ENCODE results near the gene PCK2.
"Not testable (repeated sequence)": the region's sequence is repeated elsewhere in the genome, so short reads cannot be mapped to it uniquely, and the experiment has no call there.

Gene PCK2

DNA sequence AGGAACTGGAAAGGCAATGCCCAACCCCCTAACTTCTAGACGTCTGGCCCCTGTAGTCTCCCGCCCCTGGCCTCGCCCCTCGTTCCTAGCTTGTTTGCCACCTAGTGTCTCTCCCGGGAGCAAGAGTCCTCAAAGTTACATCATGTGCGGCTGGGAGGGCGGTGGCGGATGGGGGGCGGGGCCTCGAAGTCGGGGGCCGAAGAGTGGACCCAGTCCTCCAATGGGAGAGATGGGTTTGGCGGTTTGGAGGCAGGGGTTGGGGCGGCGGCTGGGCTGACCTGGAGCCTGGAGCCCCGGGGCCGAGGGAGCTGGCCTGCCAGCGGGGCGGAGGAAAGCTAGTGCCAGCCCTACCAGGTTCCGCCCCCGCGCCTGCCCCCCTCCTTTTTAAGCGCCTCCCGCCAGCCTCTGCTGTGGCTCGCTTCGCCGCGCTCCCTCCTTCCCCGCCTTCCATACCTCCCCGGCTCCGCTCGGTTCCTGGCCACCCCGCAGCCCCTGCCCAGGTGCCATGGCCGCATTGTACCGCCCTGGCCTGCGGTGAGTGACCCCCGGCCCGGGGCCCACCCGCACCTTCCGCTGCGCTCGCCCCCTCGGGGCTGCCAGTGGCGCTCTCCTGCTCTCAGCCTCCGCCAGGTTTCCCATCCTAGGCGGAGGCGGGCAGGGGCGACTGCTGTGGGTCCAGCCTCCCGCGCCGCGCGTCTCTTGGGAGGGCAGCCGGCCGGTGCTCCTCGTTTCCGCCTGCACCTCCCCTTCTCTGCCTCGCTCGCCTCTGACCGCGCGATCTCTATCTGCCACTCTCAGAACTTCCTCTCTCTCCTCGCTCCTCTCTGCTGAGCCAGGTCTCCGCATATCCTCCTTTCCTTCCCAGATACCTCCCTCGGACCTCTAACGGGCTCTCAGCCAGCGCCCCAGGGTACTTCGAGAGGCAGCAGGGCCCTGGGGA lies at the start of gene PCK2:
Gene PCK2, plus strand, starts transcription at position 411 of the 940 bp plus-strand sequence. Its CDS starts 95 bp downstream, at position 506.
- peak; percentile 75 to 85 (median 75) for DNase-seq (ENCODE audit: low read depth in 2 of 3, low spot score in 2 of 3)

DNA sequence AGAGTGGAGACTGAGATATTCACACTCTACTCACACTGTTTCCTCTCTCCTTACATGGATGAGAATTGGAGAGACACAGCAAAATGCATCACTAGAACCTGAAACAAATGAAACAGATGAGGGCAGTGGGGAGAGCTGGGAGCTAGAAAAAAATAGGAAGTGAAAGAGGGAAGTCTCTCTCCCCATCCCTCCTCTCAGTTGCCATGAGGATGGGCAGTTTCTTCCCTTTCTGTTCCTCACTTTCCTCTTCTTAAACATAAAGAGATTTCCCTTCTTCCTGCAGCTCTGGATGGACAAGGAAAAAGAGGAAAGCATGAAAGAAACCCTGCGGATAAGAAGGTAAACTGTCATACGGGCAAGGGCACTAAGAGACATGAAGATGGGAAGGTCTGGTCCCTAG lies 45.1 kb upstream of the PCK2 start:
- not testable (repeated sequence) for DNase-seq (ENCODE audit: low read depth in 2 of 3, low spot score in 2 of 3)

DNA sequence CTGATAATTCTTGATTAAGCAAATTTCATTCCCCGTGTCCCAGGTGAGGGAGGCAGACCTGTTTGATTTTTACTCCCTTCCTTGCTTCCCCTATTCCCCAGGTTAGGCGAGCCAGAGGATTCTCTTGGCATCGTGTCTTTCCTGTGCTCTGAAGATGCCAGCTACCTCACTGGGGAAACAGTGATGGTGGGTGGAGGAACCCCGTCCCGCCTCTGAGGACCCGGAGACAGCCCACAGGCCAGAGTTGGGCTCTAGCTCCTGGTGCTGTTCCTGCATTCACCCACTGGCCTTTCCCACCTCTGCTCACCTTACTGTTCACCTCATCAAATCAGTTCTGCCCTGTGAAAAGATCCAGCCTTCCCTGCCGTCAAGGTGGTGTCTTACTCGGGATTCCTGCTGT lies 43.4 kb upstream of the PCK2 start:
- DNase-seq (ENCODE audit: low read depth in 2 of 3, low spot score in 2 of 3), result not testable (repeated sequence)

DNA sequence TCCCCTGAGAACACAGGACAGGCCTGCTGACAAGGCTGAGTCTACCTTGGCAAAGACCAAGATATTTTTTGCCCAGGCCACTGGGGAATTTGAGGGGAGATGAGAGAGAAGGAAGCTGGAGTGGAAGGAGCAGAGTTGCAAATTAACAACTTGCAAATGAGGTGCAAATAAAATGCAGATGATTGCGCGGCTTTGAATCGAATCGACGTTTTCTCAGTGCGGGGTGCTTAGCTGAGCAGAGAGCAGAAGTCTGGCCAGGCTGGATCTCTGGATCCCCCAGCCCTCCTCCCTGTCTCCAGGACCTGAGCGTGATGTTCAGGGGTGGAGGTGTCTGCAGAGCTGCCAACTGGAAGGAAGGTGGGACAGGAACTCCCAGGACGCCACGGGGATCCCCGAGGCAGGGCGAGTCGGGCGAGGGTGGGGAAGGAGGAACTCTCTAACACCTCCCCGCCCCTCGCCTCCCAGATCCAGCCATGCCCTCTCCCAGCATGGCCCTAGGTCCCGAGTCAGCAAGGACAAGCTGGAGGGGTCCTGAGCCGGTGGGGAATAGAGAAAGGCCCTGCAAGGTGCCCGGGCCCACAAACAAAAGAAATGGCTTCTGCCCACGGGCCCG lies 42.8 kb upstream of the PCK2 start:
- no peak for DNase-seq (ENCODE audit: low read depth in 2 of 3, low spot score in 2 of 3)

DNA sequence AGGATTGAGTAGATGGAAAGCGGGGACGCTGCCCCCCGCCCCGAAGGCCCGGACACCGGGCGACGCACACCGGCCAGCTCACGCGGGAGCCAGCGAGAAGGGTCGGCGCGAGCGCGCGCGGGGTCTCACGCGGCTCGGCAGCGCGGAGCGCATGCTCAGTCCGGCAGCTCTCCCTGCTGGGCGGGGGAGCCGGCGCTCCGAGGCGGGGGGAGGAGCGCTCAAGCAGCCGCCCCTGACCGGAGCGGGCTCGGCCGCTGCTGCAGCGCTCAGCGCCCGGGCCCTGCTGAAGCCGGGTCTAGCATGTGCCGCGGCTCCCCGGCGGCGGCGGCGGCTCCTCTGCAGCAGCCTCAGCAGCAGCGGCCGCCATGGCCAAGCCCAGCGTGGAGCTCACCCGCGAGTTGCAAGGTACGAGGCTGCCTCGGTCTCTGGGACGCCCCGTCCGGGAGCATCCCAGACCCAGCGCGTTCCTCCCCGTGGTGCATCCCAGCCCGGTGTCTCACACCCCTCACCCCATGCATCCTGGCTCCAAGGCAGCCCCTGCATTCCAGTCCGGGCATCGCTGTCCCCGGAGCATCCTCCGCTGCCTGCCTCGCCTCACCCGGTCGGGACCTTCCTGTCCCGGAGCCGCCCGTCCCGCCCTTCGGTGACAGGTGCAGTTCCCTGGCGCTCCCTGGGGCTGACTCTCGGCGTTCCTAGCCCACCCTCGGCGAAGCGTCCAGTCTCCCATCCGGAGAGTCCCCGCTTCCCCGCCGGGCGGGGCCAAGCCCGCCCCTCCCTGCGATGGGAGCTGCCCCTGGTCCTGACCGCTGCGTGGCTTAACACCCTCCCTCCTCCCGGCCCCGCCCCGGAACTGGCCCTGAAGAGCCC lies 42.1 kb upstream of the PCK2 start, which contains the start of gene CARMIL3:
Gene CARMIL3, plus strand, starts transcription at position 221 of the 867 bp plus-strand sequence. Its CDS starts 145 bp downstream, at position 366.
- DNase-seq (ENCODE audit: low read depth in 2 of 3, low spot score in 2 of 3), result peak in 2 of 3 experiments; percentile 46 to 48

DNA sequence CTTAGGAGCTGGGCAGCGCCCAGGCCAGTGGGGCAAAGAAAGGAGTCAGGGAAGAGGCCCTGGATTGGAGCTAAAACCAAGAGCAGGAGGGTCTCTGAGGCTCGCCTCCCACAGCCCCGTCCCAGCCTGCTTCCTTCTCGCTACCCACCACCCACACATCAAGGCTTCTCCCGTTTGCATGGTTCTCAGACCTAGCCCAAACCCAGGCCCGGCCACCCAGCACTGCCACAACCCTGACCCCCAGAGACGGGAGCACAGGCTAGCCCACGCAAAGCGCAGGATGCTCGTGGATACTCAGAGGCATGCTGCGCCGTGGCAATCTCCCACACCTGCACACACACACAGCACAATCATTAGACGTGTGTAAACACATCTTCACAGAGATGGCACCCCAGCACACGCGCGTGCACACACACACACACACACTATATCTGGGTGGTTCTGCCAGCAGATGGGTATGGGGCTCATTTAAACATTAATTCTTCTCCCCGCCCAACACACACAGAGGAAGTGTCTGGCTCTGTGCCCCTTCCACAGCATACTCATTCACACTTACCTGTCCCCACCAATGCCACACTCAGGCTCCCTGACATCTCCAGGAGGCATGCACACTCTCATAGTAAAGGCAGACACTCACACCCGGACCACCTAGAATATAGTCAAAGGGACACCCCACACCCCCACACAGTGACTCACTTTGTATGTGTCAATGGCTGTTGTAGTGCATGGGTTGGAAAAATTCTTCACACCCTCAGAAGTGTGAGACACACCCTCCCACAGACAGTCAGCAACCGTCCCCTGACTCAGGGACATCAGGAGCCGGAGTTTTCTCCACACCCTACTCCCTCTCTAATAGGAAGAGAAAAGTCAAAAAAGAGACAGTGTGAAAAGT lies 41.2 kb upstream of the PCK2 start:
- peak in 1 of 3 experiments; percentile 52 for DNase-seq (ENCODE audit: low read depth in 2 of 3, low spot score in 2 of 3)

DNA sequence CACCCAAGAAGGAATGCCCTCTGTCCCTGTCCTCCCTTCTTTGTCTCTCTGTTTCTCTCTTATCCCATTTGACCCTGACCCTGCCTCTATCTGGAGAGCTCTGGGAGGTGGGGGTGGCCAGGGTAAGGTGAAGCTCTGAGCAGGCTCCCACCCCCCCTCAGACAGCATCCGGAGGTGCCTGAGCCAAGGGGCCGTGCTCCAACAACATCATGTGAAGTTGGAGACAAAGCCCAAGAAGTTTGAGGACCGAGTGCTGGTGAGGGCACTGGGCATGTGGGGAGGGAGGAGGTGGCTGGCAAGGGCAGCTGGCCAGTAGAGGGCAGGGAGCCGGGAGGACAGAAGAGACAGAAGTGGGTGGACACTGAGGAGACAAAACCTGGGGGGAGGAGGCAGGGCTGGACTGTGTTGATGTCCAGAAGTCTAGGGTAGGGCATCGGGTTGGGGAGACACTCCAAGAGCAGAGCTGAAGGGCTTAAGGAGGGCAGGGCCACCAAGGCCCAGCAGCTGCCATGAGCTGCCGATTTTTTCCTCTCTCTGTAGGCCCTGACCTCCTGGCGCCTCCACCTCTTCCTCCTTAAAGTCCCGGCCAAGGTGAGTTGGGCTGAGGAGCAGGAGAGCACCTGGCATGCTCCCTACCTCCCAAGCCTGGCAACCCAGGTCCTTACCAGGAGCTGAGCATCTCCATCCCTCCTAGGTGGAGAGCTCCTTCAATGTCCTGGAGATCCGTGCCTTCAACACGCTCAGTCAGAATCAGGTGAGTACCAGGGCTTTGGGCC lies 40.4 kb upstream of the PCK2 start:
- no peak for DNase-seq (ENCODE audit: low read depth in 2 of 3, low spot score in 2 of 3)

DNA sequence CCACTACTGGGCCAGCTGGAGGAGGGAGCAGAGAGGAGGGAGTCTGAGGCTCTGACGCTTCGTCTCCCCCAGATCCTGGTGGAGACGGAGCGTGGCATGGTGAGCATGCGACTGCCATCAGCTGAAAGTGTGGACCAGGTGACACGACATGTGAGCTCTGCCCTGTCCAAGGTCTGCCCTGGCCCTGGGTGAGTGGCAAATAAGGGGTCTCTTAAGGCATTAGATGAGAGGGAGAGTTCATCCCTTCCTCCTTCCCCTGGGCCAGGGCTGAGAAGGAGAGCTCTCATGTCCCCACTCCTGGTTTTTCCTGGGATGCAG lies 39.8 kb upstream of the PCK2 start:
- no peak for DNase-seq (ENCODE audit: low read depth in 2 of 3, low spot score in 2 of 3)

DNA sequence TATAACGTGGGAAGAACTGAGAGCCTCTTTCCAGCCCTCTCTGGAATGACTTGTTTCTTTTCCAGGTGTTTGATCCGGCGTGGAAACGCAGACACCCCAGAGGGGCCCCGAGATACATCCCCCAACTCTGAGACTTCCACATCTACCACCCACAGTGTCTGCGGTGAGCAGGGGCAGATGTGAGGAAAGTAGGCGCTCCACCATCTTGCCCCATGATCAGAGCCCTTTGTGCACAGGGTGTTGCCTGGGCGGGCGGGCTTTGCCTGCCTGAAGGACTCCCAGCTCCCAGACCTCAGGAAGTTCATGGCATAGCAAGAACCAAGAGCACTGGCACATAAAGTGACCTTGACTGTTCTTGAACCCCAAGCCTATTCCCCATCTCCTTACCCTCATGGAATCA lies 39.5 kb upstream of the PCK2 start:
- DNase-seq (ENCODE audit: low read depth in 2 of 3, low spot score in 2 of 3), result no peak

DNA sequence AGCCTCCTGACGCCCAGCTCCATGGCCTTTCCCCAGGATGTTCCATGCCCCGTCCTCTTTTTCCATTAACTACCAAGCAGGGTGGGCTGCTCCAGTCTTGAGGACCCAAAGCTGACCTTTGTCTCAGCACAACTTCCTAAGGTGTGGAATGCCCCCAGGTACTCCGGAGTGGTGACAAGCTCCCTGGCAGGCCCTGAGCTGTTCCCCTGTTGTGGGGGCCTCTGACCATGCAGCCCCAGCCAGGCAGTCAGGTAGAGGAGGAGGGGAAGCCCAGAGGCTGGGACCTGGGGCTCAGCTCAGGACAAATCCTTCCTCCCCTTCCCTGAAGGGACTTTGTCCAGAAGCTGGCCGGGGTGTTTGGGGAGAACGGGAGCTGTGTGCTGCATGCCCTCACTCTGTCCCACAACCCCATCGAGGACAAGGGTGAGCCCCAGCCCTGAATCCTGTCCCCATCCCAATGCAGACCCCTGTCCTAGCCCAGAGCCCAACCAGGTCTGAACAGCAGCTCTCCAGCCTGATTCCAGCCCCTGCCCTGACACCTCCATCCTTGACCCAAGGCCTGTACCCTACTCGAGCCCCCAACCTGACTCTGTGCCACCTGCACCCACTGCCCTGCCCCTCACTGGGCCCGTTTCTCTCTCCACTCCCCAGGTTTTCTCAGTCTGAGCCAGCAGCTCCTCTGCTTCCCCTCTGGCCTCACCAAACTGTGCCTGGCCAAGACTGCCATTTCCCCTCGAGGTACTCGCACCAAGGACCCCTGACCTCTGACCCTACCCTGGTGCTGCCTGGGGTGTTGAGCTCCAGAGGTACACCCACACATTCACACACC lies 37.9 kb upstream of the PCK2 start:
- no peak for DNase-seq (ENCODE audit: low read depth in 2 of 3, low spot score in 2 of 3)

DNA sequence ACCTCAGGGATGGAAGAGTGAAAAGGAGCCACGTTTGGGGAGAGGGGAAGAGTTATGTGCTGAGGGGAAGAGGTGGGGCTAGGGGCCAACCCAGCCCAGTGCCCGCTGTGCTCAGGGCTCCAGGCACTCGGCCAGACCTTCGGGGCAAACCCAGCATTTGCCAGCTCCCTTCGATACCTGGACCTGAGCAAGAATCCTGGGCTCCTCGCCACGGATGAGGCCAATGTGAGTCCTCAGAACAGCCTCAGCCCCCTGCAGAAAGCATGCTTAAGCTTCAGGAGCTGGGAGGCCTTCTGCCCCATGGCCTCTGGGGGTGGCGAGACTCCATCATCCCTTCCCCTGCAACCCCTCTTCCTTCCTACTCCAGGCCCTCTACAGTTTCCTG lies 37.3 kb upstream of the PCK2 start:
- DNase-seq (ENCODE audit: low read depth in 2 of 3, low spot score in 2 of 3), result no peak

DNA sequence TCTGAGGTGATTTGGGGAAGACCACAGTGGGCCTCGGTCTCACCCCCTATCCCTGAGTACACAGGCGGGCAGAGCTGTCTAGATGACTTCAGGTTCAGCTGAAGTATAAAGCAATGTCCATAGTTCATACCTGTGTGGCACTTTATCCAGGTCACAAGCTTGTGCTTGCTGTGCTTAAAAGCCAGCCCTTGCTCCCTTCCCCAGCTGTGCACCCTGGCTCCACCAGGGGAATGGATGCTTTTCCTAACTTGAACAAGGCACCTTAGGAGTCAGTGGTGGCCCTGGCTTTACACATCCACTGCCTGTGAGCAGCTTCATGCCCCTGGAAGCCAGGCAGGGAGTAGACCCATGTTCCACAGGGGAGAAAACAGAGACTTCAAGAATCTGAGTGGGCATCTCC lies 36.8 kb upstream of the PCK2 start:
- DNase-seq (ENCODE audit: low read depth in 2 of 3, low spot score in 2 of 3), result no peak

DNA sequence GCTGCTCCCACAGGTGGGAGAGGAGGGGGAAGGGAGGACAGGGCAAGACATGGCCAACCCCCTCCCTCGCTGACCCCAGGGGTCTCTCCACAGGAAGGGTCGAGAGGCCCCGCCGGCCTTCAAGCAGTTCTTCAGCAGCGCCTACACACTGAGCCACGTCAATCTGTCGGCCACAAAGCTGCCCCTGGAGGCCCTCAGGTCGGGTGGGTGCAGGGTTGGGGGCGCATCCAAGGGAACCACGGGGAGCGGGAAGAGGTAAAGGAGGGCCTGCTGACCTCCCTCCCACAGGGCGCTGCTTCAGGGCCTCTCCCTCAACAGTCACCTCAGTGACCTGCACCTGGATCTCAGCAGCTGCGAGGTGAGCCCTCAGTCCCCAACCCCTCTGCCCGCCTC lies 36.2 kb upstream of the PCK2 start:
- no peak for DNase-seq (ENCODE audit: low read depth in 2 of 3, low spot score in 2 of 3)

DNA sequence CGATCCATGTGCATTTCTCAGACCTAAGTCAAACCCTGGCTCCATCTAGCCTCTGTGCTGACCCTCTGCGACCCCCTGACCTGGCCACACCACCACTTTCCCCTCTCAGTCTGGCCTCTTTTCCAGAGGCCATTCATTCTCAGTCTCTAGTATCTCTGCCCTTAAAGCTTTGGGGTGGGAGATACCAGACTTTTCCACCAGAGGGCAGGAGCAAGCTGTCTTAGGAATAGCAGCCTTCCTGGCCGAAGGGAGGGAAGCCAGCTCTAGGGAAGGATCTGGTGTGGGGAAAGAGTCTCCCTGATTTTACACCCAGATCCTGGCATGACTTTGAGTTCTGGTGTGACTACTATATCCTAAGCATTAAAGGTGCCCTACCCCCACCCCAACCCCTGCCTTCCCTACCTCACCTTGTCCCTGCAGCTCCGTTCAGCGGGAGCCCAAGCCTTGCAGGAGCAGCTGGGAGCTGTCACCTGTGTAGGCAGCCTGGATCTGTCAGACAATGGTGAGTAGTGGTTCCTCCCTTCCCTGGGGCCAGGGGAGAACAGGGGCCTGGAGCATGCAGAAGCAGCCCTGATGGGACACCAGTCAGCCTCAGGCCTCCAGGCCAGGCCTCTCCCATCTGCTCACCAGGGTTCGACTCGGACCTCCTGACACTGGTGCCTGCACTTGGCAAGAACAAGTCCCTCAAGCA lies 35.7 kb upstream of the PCK2 start:
- no peak for DNase-seq (ENCODE audit: low read depth in 2 of 3, low spot score in 2 of 3)

DNA sequence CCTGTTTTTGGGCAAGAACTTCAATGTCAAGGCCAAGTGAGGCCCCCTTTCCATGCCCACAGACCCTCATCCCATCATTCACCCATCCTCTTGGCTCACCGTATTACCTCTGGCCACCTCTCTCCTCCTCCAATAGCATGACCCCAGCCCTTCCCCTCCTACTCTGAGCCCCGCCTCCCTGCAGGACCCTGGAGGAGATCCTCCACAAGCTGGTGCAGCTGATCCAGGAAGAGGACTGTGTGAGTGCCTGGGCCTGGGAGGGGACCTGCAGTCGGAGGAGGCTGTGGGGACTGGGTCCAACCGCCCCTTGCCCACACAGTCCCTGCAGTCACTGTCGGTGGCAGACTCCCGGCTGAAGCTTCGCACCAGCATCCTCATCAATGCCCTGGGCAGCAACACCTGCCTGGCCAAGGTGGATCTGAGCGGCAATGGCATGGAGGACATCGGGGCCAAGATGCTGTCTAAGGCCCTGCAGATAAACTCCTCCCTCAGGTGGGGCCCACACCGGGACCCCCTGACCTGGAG lies 35.1 kb upstream of the PCK2 start:
- no peak for DNase-seq (ENCODE audit: low read depth in 2 of 3, low spot score in 2 of 3)

DNA sequence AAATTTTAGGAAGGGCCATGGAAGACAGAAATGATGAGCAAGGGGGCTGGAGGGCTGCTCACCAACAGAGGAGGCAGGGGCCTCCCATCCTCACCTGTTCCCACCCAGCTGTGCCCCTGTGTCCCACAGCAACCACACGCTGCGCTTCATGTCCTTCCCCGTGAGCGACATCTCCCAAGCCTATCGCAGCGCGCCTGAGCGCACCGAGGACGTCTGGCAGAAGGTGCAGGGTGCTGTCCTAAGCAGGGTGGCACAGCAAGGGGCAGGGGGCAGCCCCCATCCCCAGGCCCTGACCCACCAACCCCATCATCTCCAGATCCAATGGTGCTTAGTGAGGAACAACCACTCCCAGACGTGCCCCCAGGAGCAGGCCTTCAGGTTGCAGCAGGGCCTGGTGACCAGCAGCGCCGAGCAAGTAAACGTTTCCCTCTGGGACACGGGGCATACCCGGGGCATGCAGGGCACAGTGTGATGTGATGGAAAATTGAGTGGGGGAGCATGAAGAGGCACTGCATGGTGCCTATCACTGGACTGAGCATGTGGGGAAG lies 34.2 kb upstream of the PCK2 start:
- no peak for DNase-seq (ENCODE audit: low read depth in 2 of 3, low spot score in 2 of 3)

DNA sequence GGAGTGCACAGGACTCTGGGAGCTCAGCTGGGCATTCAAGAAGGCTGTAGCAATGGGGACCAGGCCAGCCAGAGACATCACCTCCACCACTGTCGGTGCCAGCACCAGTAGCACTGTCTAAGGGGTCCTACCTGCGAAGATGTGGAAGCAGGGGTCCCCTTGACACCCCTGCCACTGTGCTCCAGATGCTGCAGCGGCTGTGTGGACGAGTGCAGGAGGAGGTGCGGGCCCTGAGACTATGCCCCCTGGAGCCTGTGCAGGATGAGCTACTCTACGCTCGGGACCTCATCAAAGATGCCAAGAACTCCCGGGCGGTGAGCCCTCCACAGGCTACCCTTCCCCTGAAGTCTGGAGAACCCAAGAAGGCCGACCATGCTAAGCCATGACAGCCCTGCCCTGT lies 33.7 kb upstream of the PCK2 start:
- no peak for DNase-seq (ENCODE audit: low read depth in 2 of 3, low spot score in 2 of 3)
